MCF 10A (cell line): Measurements from ENCODE around the gene KLC3. TPM values are rescaled to one million over a fixed set of nuclear protein-coding genes. Genes with fewer than 3 reads are reported as not detected.

Experiments used
- BruUV-seq: library from RNA; stranded (reverse); fragments of 400-500 nt; replicated peaks from 2 replicates; lab custom pipeline; 2021; lab: Mats Ljungman, UMichigan
- CTCF ChIA-PET: fragments of 300-600 bp; sonication (Branson Sonifier 250); formaldehyde crosslinking; extraction: SDS; loops from one replicate; lab custom pipeline; 2021; ENCODE audit warnings: antibody characterized with exemption, inconsistent platforms; lab: Yijun Ruan, JAX
- POLR2A ChIA-PET: fragments of 300-600, 350-650 bp; sonication (Branson Sonifier 250); formaldehyde crosslinking; extraction: SDS; loops from one replicate; lab custom pipeline; 2020; ENCODE audit warnings: antibody characterized with exemption, inconsistent platforms; lab: Yijun Ruan, JAX
- DNase-seq: peaks from one replicate; pipeline ENCODE4 v3.0.0-alpha.2; 2018; ENCODE audit not compliant: unreplicated experiment
- H3K27ac Mint-ChIP-seq: one replicate; pipeline ENCODE4 v1.8.0; 2022; ENCODE audit warnings: mild to moderate bottlenecking, low read depth, mixed read lengths; ENCODE audit not compliant: unreplicated experiment
- H3K27me3 Mint-ChIP-seq: one replicate; pipeline ENCODE4 v1.8.0; 2022; ENCODE audit warnings: mixed read lengths; ENCODE audit not compliant: insufficient read depth, unreplicated experiment
- H3K36me3 Mint-ChIP-seq: one replicate; pipeline ENCODE4 v1.8.0; 2022; ENCODE audit warnings: mild to moderate bottlenecking, moderate library complexity, mixed read lengths; ENCODE audit not compliant: insufficient read depth, unreplicated experiment
- H3K4me1 Mint-ChIP-seq: one replicate; pipeline ENCODE4 v1.8.0; 2022; ENCODE audit warnings: mixed read lengths; ENCODE audit not compliant: insufficient read depth, unreplicated experiment
- H3K4me3 Mint-ChIP-seq: one replicate; pipeline ENCODE4 v1.8.0; 2022; ENCODE audit warnings: mild to moderate bottlenecking, moderate library complexity, mixed read lengths; ENCODE audit not compliant: unreplicated experiment
- H3K9me3 Mint-ChIP-seq: one replicate; pipeline ENCODE4 v1.8.0; 2022; ENCODE audit warnings: mixed read lengths; ENCODE audit not compliant: unreplicated experiment
- CTCF ChIP-seq: fragments of 200-600 bp; IDR thresholded peaks from one replicate; pipeline ENCODE4 v1.8.0; 2022; ENCODE audit warnings: antibody characterized with exemption, mild to moderate bottlenecking; ENCODE audit not compliant: unreplicated experiment
- intact Hi-C: fragments of 100-400 bp; cut with micrococcal nuclease; formaldehyde crosslinking; loops from 2 replicates; pipeline ENCODE4 v1.14.1; 2022
- total RNA-seq: library from RNA; stranded (reverse); gene quantifications from 2 replicates; pipeline ENCODE4 v1.2.3, GENCODE V29; 2022

KLC3 gene
- total RNA-seq, 1 experiment from 2014 or later: 3.9 TPM

GRCh38 chr19:45304141-45304926 is 36.2 kb upstream of the KLC3 start:
- no peaks in the 10 kb centered on the region for H3K27me3 Mint-ChIP-seq
- no TSS peak for BruUV-seq
- no peak overlapping the region for H3K4me3 Mint-ChIP-seq
- no peaks in the 10 kb centered on the region for H3K9me3 Mint-ChIP-seq
- TF ChIP-seq CTCF: no peak
- no peak overlapping the region for H3K27ac Mint-ChIP-seq
- ChIA-PET POLR2A (no interaction called here), CTCF (interaction anchor here (0.6 kb wide), 1 partner anchor 1173 kb away, joined by 3 read pairs; no protein-coding TSS in a partner anchor)
- DNase-seq: no peak
- H3K4me1 Mint-ChIP-seq: peaks cover 12% of the 10 kb centered on the region
- intact Hi-C loops: no loop called here
- peaks cover 18% of the 10 kb centered on the region for H3K36me3 Mint-ChIP-seq

GRCh38 chr19:45305007-45305406 is 35.5 kb upstream of the KLC3 start:
- Mint-ChIP-seq H3K27ac (no peak overlapping the region), H3K36me3 (peaks cover 16% of the 10 kb centered on the region), H3K4me3 (no peak overlapping the region), H3K4me1 (peaks cover 12% of the 10 kb centered on the region), H3K9me3 (no peaks in the 10 kb centered on the region), H3K27me3 (no peaks in the 10 kb centered on the region)
- intact Hi-C loops: no loop called here
- no TSS peak for BruUV-seq
- ChIA-PET POLR2A (interaction anchor here (1.2 kb wide), 1 partner anchor 31 kb away, joined by 4 read pairs; no protein-coding TSS in a partner anchor), CTCF (no interaction called here)
- TF ChIP-seq CTCF: no peak
- no peak for DNase-seq

- CTCF ChIA-PET: no interaction called here
- H3K9me3 Mint-ChIP-seq: no peaks in the 10 kb centered on the region
- peaks cover 12% of the 10 kb centered on the region for H3K4me1 Mint-ChIP-seq
- no peaks in the 10 kb centered on the region for H3K27me3 Mint-ChIP-seq
- TF ChIP-seq CTCF: no peak
- DNase-seq: no peak
- no peak overlapping the region for H3K4me3 Mint-ChIP-seq
- intact Hi-C loops: no loop called here
- POLR2A ChIA-PET: interaction anchor here (0.9 to 1.2 kb wide), 2 partner anchors 13 to 32 kb away, joined by 3 to 4 read pairs; no protein-coding TSS in a partner anchor
- H3K27ac Mint-ChIP-seq: no peak overlapping the region
- H3K36me3 Mint-ChIP-seq: peaks cover 12% of the 10 kb centered on the region
- no TSS peak for BruUV-seq
Observed at GRCh38 chr19:45305421-45305820, 35.1 kb upstream of the KLC3 start.

- CTCF ChIA-PET: no interaction called here
- peaks cover 12% of the 10 kb centered on the region for H3K4me1 Mint-ChIP-seq
- no peak for TF ChIP-seq CTCF
- BruUV-seq: no TSS peak
- peaks cover 9% of the 10 kb centered on the region for H3K36me3 Mint-ChIP-seq
- POLR2A ChIA-PET: interaction anchor here (0.9 to 1.2 kb wide), 2 partner anchors 13 to 32 kb away, joined by 3 to 4 read pairs; no protein-coding TSS in a partner anchor
- no peaks in the 10 kb centered on the region for H3K27me3 Mint-ChIP-seq
- intact Hi-C loops: no loop called here
- DNase-seq: no peak
- H3K27ac Mint-ChIP-seq: no peak overlapping the region
- no peak overlapping the region for H3K4me3 Mint-ChIP-seq
- no peaks in the 10 kb centered on the region for H3K9me3 Mint-ChIP-seq
Observed at GRCh38 chr19:45306040-45306439, 34.5 kb upstream of the KLC3 start.
